RPMI8226 (cell line): ENCODE results near the gene RALGPS1.

ENCODE experiments used
- DNase-seq: peaks from one replicate; pipeline ENCODE4 v3.0.0-alpha.2; 2015

Gene RALGPS1

GRCh38 chr9:127027694-127028093 lies 113.1 kb downstream of the RALGPS1 start:
- no peak for DNase-seq

- no peak for DNase-seq
These were observed 115.0 kb downstream of the RALGPS1 start for GRCh38 chr9:127029548-127029947.

- no peak for DNase-seq
These were observed 116.5 kb downstream of the RALGPS1 start for GRCh38 chr9:127030814-127031740.

GRCh38 chr9:127032256-127032655 lies 117.7 kb downstream of the RALGPS1 start:
- DNase-seq, result no peak

- no peak for DNase-seq
These were observed 118.5 kb downstream of the RALGPS1 start for GRCh38 chr9:127033061-127033460.

GRCh38 chr9:127033789-127034188 lies 119.2 kb downstream of the RALGPS1 start:
- DNase-seq, result no peak

GRCh38 chr9:127034691-127035090 lies 120.1 kb downstream of the RALGPS1 start:
- no peak for DNase-seq

- DNase-seq, result no peak
These were observed 120.8 kb downstream of the RALGPS1 start for GRCh38 chr9:127035423-127035822.

- no peak for DNase-seq
These were observed 121.4 kb downstream of the RALGPS1 start for GRCh38 chr9:127035948-127036347.

GRCh38 chr9:127036437-127036836 lies 121.9 kb downstream of the RALGPS1 start:
- DNase-seq, result no peak

GRCh38 chr9:127038531-127038930 lies 123.9 kb downstream of the RALGPS1 start:
- no peak for DNase-seq

GRCh38 chr9:127039492-127039891 lies 124.9 kb downstream of the RALGPS1 start:
- no peak for DNase-seq

- no peak for DNase-seq
These were observed 130.6 kb downstream of the RALGPS1 start for GRCh38 chr9:127045148-127045547.

GRCh38 chr9:127047971-127048370 lies 133.4 kb downstream of the RALGPS1 start:
- DNase-seq, result no peak

- DNase-seq, result peak; percentile 93
These were observed 134.5 kb downstream of the RALGPS1 start for GRCh38 chr9:127049044-127049443.

- DNase-seq, result no peak
These were observed 135.0 kb downstream of the RALGPS1 start for GRCh38 chr9:127049581-127049980.

GRCh38 chr9:127050152-127050551 lies 135.6 kb downstream of the RALGPS1 start:
- DNase-seq, result no peak

- DNase-seq, result no peak
These were observed 136.0 kb downstream of the RALGPS1 start for GRCh38 chr9:127050591-127051001.

GRCh38 chr9:127051881-127052595 lies 137.5 kb downstream of the RALGPS1 start:
- no peak for DNase-seq

GRCh38 chr9:127053057-127053821 lies 138.7 kb downstream of the RALGPS1 start:
- DNase-seq, result no peak

- no peak for DNase-seq
These were observed 139.4 kb downstream of the RALGPS1 start for GRCh38 chr9:127053960-127054359.

GRCh38 chr9:127055745-127056402 lies 141.3 kb downstream of the RALGPS1 start:
- peak; percentile 72 for DNase-seq

- no peak for DNase-seq
These were observed 141.9 kb downstream of the RALGPS1 start for GRCh38 chr9:127056446-127056845.
